DND-41 (cell line): ENCODE measurements around the gene IARS2.

Experiments
- CTCF ChIP-seq: IDR thresholded peaks from 2 replicates; pipeline ENCODE4 v1.5.1; 2012; ENCODE audit warnings: borderline replicate concordance, low read length, moderate library complexity, mild to moderate bottlenecking; ENCODE audit not compliant: poor library complexity, severe bottlenecking; ENCODE audit errors: extremely low read depth
- EZH2 ChIP-seq: IDR thresholded peaks from 3 replicates; pipeline ENCODE4 v1.6.1; 2012; ENCODE audit warnings: borderline replicate concordance, low read depth, mild to moderate bottlenecking, moderate library complexity, low read length, inconsistent platforms; ENCODE audit not compliant: severe bottlenecking

DNA sequence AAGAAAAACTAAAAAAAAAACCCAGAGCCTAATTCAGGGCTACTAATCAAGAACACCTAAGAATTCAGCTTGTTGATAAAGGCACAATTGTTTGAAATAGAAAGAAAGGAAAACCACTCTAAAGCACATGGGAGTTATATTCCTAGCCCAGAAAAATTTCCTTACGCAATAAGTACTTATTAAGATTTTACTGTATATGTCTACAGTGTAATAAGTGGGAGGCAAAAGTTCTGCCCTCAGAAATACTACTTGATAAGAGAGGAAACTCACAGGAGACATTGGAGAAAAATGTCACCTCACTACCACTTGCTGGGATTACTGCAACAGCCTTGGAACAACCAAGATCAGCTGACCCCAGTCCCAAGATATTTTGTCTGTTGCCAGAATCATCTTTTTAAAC is 66.1 kb downstream of the IARS2 start:
- TF ChIP-seq CTCF = no peak
- TF ChIP-seq EZH2 = no peak
